ENCODE results near the gene FGD2. TPM values are rescaled to one million over a fixed set of nuclear protein-coding genes. Genes with fewer than 3 reads are reported as not detected.
A peak's percentile ranks its signal among the peaks of the same experiment; 100 is the strongest.

Gene FGD2
- total and polyA plus RNA-seq, 9 of the 15 experiments (the other 6 are each of a cell fraction or from before 2014, with no cell fraction given): 0.09 TPM; not detected in 8

DNA sequence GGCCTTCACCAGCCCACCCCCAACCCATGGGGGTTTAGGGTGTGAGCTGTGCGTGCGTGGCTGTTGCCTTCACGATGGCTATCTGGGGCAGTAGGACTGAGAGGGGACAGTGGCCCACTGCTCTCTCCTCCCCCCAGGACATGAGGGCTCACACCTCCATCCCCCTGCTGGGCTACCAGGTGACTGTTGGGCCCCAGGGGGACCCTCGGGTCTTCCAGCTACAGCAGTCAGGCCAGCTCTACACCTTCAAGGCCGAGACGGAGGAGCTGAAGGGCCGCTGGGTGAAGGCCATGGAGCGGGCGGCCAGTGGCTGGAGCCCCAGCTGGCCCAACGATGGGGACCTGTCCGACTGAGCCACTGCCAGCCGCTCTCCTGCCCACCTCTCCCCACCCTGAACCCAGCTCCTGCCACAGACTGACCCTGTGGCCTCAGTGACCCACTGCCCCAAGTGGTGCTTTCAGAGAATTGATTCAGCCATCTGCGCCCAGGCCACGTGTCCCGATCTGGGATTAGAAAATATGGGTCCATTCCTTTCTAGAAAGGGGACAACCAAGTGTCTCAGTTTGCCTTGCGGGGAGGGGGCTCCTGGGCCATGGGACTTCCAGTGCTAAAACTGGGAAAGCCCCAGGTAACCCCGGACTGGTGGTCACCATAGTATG, 22.5 kb downstream of the FGD2 start:
- ChIA-PET CTCF (ENCODE audit: low intra/inter-chr PET ratio) (interaction anchor here (0.5 to 4.3 kb wide), 3 partner anchors 144 to 377 kb away, joined by 4 to 91 read pairs (median 77); partner anchors contain the start of gene PIM1), POLR2A (interaction anchor here (0.7 to 7.6 kb wide), 8 partner anchors 10 to 282 kb away, joined by 3 to 128 read pairs (median 4); partner anchors contain the start of gene PIM1)
- no peaks in the 10 kb centered on the region for H3K9me1 ChIP-seq (ENCODE audit: control insufficient read depth, insufficient read depth, low read length)
- FAIRE-seq (no peak), ATAC-seq (no peak), DNase-seq (ENCODE audit: extremely low read depth in 1 of 4, low spot score in 3 of 4) (no peak)
- no peaks in the 10 kb centered on the region for H3K27me3 ChIP-seq (ENCODE audit: control insufficient read depth in 2 of 2, insufficient read depth in 2 of 2, low read length in 2 of 2)
- H4K20me1 ChIP-seq (replicated peaks; ENCODE audit: control insufficient read depth, insufficient read depth, low read length): no peaks in the 10 kb centered on the region
- in situ Hi-C loops (cut with MboI): loop anchor here (10.0 kb wide), 1 partner anchor 147 kb away; the partner anchor contains the start of gene PIM1
- BruUV-seq (replicated peaks): no TSS peak
- H3K4me2 ChIP-seq (ENCODE audit: insufficient read depth, low read length): no peak overlapping the region
- no peak overlapping the region for H3K4me3 ChIP-seq
- 88% methylated on average over 15 of the region's 17 CpGs for WGBS (ENCODE audit: insufficient coverage, low coverage, missing lambda C conversion rate)
- peak overlapping the region in 1 of 2 experiments; percentile 51; a peak in 1 of 4 replicates for H3K9ac ChIP-seq (ENCODE audit: insufficient read depth in 1 of 2, low read depth in 2 of 2, low read length in 2 of 2)
- H3K36me3 ChIP-seq (ENCODE audit: control insufficient read depth, insufficient read depth, low read length): no peaks in the 10 kb centered on the region
- 0 out of 2 replicates have a peak overlapping the region, but pooled peaks have one; percentile 4 for H2AFZ ChIP-seq (ENCODE audit: low read depth, low read length)
- H3K27ac ChIP-seq (ENCODE audit: extremely low read depth, low read depth, low read length): no peak overlapping the region
- intact Hi-C loops (cut with micrococcal nuclease): loop anchor here (2.0 to 10.0 kb wide), 3 partner anchors 287 to 667 kb away; partner anchors contain the start of gene MDGA1
- H3K79me2 ChIP-seq (ENCODE audit: control insufficient read depth, insufficient read depth, low read length): no peaks in the 10 kb centered on the region
- H3K4me1 ChIP-seq (replicated peaks in 1 of 2; ENCODE audit: control insufficient read depth in 2 of 2, insufficient read depth in 2 of 2, low read length in 2 of 2): peaks cover 4 to 54% of the 10 kb centered on the region in 2 experiments; a peak in 4 of 5 replicates
- peaks cover 12% of the 10 kb centered on the region for H3K9me3 ChIP-seq (replicated peaks; ENCODE audit: control insufficient read depth, insufficient read depth, low read depth, low read length)
- TF ChIP-seq ZBTB9 (CRISPR knock-in tag; IDR thresholded peaks at IDR 0.05) (peak; percentile 52; the same call in 1 of the 2 replicates), FOXJ3 (CRISPR knock-in tag; IDR thresholded peaks at IDR 0.05) (0 out of 2 replicates have a peak, but pooled peaks have one; percentile 26), SMAD3 (CRISPR knock-in tag; conservative IDR thresholded peaks at IDR 0.05) (no peak), STAG1 (CRISPR knock-in tag; IDR thresholded peaks at IDR 0.05; ENCODE audit: borderline replicate concordance) (0 out of 2 replicates have a peak, but pooled peaks have one; percentile 20), ZBTB7A (IDR thresholded peaks at IDR 0.05; ENCODE audit: borderline replicate concordance, control insufficient read depth, low read depth, low read length) (0 out of 2 replicates have a peak, but pooled peaks have one; percentile 12), ZBTB8A (IDR thresholded peaks at IDR 0.05; ENCODE audit: partially characterized antibody) (no peak), CEBPB (tag; IDR thresholded peaks at IDR 0.05) (no peak), MYBL2 (IDR thresholded peaks at IDR 0.05; ENCODE audit: low read depth) (no peak), MYBL2 (CRISPR knock-in tag; IDR thresholded peaks at IDR 0.05; ENCODE audit: borderline replicate concordance) (no peak), YBX1 (IDR thresholded peaks at IDR 0.05) (no peak)
- TF ChIP-seq, protein P1, sequence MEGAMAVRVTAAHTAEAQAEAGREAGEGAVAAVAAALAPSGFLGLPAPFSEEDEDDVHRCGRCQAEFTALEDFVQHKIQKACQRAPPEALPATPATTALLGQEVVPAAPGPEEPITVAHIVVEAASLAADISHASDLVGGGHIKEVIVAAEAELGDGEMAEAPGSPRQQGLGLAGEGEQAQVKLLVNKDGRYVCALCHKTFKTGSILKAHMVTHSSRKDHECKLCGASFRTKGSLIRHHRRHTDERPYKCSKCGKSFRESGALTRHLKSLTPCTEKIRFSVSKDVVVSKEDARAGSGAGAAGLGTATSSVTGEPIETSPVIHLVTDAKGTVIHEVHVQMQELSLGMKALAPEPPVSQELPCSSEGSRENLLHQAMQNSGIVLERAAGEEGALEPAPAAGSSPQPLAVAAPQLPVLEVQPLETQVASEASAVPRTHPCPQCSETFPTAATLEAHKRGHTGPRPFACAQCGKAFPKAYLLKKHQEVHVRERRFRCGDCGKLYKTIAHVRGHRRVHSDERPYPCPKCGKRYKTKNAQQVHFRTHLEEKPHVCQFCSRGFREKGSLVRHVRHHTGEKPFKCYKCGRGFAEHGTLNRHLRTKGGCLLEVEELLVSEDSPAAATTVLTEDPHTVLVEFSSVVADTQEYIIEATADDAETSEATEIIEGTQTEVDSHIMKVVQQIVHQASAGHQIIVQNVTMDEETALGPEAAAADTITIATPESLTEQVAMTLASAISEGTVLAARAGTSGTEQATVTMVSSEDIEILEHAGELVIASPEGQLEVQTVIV (CRISPR knock-in tag; IDR thresholded peaks at IDR 0.05; ENCODE audit: borderline replicate concordance): no peak
- TF ChIP-seq, protein P2, sequence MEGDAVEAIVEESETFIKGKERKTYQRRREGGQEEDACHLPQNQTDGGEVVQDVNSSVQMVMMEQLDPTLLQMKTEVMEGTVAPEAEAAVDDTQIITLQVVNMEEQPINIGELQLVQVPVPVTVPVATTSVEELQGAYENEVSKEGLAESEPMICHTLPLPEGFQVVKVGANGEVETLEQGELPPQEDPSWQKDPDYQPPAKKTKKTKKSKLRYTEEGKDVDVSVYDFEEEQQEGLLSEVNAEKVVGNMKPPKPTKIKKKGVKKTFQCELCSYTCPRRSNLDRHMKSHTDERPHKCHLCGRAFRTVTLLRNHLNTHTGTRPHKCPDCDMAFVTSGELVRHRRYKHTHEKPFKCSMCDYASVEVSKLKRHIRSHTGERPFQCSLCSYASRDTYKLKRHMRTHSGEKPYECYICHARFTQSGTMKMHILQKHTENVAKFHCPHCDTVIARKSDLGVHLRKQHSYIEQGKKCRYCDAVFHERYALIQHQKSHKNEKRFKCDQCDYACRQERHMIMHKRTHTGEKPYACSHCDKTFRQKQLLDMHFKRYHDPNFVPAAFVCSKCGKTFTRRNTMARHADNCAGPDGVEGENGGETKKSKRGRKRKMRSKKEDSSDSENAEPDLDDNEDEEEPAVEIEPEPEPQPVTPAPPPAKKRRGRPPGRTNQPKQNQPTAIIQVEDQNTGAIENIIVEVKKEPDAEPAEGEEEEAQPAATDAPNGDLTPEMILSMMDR (IDR thresholded peaks at IDR 0.05 in 2 of 3, conservative IDR thresholded peaks at IDR 0.05 in 1 of 3; ENCODE audit: insufficient read depth in 2 of 3, low read depth in 1 of 3, low read length in 3 of 3): peak in 2 of 3 experiments; percentile 3 to 32; a peak in 1 of 6 replicates
